ENCODE results near the gene AATK. TPM values are rescaled to one million over a fixed set of nuclear protein-coding genes. Genes with fewer than 3 reads are reported as not detected.

AATK gene
- total and polyA plus RNA-seq, 2 of the 13 experiments (the other 11 are each of a cell fraction or from before 2014, with no cell fraction given) = 2.9 to 8.4 TPM

DNA sequence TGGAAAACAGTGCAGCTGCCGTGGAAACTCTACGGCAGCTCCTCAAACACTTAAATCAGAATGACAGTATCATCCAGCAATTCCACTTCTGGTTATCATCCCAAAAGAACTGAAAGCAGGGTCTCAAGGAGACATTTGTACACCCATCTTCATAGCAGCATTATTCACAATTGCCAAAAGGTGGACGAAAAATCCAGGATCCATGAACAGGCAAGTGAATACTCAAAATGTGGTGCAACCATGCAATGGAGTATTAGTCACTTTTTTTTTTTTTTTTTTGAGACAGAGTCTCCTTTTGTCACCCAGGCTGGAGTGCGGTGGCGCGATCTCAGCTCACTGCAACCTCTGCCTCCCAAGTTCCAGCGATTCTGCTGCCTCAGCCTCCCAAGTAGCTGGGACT lies 10.6 kb upstream of the AATK start:
- H3K36me3 ChIP-seq (replicated peaks in 1 of 2; ENCODE audit: control insufficient read depth in 1 of 2, insufficient read depth in 2 of 2, low read length in 2 of 2) = no peaks in the 10 kb centered on the region
- in situ Hi-C loops (cut with HindIII; ENCODE audit: extremely low pct_ligation_motif_present, low pct_unique_long_range_greater_than_20kb) = no loop called here
- CTCF ChIA-PET (ENCODE audit: low intra/inter-chr PET ratio, low total read pairs) = no interaction called here
- 51% methylated on average over 7 of the region's 7 CpGs for WGBS (ENCODE audit: low lambda C conversion rate)
- no peak overlapping the region for H3K27ac ChIP-seq (ENCODE audit: extremely low read length, insufficient read depth, low read length)
- no TSS peak for BruUV-seq (replicated peaks)
- peaks cover 16 to 42% of the 10 kb centered on the region in 2 experiments for H3K27me3 ChIP-seq (ENCODE audit: control insufficient read depth in 1 of 2, insufficient read depth in 2 of 2, low read length in 2 of 2)
- H3K4me3 ChIP-seq (replicated peaks in 1 of 3; ENCODE audit: insufficient read depth in 1 of 3, low read depth in 2 of 3, low read length in 3 of 3) = no peak overlapping the region
- H3K79me2 ChIP-seq (ENCODE audit: insufficient read depth, low read length) = no peaks in the 10 kb centered on the region
- DNase-seq (ENCODE audit: low spot score) = peak; percentile 30
- POLR2A ChIA-PET = no interaction called here
- no peak overlapping the region for H3K9ac ChIP-seq (ENCODE audit: insufficient read depth, low read depth, low read length)
- intact Hi-C loops (cut with micrococcal nuclease; ENCODE audit: unreplicated experiment) = no loop called here
- TF ChIP-seq PAX8 (CRISPR knock-in tag; IDR thresholded peaks at IDR 0.05; ENCODE audit: borderline replicate concordance) (no peak), ZNF670 (CRISPR knock-in tag; IDR thresholded peaks at IDR 0.05; ENCODE audit: borderline replicate concordance) (no peak), ZNF775 (CRISPR knock-in tag; IDR thresholded peaks at IDR 0.05; ENCODE audit: borderline replicate concordance) (no peak), ZNF746 (CRISPR knock-in tag; IDR thresholded peaks at IDR 0.05) (no peak), REPIN1 (CRISPR knock-in tag; IDR thresholded peaks at IDR 0.05; ENCODE audit: borderline replicate concordance, low read depth) (no peak), MATR3 (CRISPR knock-in tag; IDR thresholded peaks at IDR 0.05) (no peak), FOXJ3 (CRISPR knock-in tag; IDR thresholded peaks at IDR 0.05; ENCODE audit: borderline replicate concordance) (no peak), ZNF589 (CRISPR knock-in tag; conservative IDR thresholded peaks at IDR 0.05) (no peak)
- TF ChIP-seq, protein P1, sequence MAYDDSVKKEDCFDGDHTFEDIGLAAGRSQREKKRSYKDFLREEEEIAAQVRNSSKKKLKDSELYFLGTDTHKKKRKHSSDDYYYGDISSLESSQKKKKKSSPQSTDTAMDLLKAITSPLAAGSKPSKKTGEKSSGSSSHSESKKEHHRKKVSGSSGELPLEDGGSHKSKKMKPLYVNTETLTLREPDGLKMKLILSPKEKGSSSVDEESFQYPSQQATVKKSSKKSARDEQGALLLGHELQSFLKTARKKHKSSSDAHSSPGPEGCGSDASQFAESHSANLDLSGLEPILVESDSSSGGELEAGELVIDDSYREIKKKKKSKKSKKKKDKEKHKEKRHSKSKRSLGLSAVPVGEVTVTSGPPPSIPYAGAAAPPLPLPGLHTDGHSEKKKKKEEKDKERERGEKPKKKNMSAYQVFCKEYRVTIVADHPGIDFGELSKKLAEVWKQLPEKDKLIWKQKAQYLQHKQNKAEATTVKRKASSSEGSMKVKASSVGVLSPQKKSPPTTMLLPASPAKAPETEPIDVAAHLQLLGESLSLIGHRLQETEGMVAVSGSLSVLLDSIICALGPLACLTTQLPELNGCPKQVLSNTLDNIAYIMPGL (CRISPR knock-in tag; IDR thresholded peaks at IDR 0.05; ENCODE audit: borderline replicate concordance in 1 of 2, low read depth in 1 of 2) = no peak
- TF ChIP-seq, protein P2, sequence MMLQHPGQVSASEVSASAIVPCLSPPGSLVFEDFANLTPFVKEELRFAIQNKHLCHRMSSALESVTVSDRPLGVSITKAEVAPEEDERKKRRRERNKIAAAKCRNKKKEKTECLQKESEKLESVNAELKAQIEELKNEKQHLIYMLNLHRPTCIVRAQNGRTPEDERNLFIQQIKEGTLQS (CRISPR knock-in tag; IDR thresholded peaks at IDR 0.05) = no peak
- TF ChIP-seq, protein P3, sequence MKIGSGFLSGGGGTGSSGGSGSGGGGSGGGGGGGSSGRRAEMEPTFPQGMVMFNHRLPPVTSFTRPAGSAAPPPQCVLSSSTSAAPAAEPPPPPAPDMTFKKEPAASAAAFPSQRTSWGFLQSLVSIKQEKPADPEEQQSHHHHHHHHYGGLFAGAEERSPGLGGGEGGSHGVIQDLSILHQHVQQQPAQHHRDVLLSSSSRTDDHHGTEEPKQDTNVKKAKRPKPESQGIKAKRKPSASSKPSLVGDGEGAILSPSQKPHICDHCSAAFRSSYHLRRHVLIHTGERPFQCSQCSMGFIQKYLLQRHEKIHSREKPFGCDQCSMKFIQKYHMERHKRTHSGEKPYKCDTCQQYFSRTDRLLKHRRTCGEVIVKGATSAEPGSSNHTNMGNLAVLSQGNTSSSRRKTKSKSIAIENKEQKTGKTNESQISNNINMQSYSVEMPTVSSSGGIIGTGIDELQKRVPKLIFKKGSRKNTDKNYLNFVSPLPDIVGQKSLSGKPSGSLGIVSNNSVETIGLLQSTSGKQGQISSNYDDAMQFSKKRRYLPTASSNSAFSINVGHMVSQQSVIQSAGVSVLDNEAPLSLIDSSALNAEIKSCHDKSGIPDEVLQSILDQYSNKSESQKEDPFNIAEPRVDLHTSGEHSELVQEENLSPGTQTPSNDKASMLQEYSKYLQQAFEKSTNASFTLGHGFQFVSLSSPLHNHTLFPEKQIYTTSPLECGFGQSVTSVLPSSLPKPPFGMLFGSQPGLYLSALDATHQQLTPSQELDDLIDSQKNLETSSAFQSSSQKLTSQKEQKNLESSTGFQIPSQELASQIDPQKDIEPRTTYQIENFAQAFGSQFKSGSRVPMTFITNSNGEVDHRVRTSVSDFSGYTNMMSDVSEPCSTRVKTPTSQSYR (CRISPR knock-in tag; IDR thresholded peaks at IDR 0.05; ENCODE audit: borderline replicate concordance) = no peak
- ATAC-seq = no peak
- no peak for FAIRE-seq
- no peaks in the 10 kb centered on the region for H3K9me3 ChIP-seq (ENCODE audit: low read length)
- peaks cover 37% of the 10 kb centered on the region for H3K4me1 ChIP-seq (ENCODE audit: insufficient read depth, low read length)
- no peak overlapping the region for H3K4me2 ChIP-seq (ENCODE audit: low read depth, low read length)
- no peaks in the 10 kb centered on the region for H4K20me1 ChIP-seq (ENCODE audit: insufficient read depth, low read length)
- no peak overlapping the region for H2AFZ ChIP-seq (ENCODE audit: low read length)

Data from HepG2 (cell line).